ENCODE results near the gene C5. TPM values are rescaled to one million over a fixed set of nuclear protein-coding genes. Genes with fewer than 3 reads are reported as not detected.

Gene C5
- total RNA-seq, 1 experiment from 2014 or later, result 10.2 TPM

DNA sequence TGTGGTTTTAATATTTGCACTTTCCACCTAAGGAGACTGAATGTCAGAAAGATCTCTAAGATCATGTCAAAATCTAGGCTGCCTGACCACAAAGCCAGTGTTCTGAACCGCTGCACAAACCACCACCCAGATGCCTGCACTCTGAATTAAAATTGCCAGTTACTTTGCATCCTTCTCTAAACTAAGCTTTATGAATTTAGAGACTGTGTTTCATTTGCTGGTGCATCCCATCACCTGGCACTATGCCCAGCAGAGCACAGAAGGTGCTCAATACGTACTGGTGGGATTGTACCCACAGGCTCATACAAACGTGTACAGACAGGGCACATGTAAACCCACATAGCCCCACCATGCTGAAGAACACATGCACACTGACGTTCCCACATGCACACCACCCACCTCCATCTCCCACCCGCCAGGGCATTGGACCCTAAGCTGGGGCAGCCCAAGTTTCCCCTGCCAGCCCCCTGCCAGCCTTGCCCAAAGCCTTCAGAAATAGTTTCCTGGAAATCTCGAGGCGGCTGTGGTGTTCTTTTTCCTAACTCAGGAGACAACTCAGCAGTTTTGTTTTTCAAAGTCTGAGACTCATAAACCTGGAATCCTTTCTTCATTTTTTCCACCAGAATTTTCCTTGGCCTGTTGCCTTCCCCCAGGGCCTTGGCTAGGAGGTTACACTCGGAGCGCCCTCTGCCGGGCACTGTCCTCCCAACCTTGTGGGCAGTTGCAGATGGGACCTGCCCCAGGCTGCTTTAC, 113.9 kb downstream of the C5 start:
- H3K27me3 ChIP-seq (ENCODE audit: low read length), result no peaks in the 10 kb centered on the region
- H3K4me3 ChIP-seq (ENCODE audit: low read length), result peak overlapping the region; percentile 59
- H3K4me1 ChIP-seq (ENCODE audit: low read length), result peaks cover 72% of the 10 kb centered on the region
- H4K20me1 ChIP-seq (ENCODE audit: insufficient read depth, low read depth, low read length), result no peaks in the 10 kb centered on the region
- H3K79me2 ChIP-seq (ENCODE audit: low read length), result no peaks in the 10 kb centered on the region
- H3K9ac ChIP-seq (ENCODE audit: low read length), result peak overlapping the region; percentile 81
- H3K9me2 ChIP-seq (replicated peaks; ENCODE audit: insufficient read depth, low read length), result no peaks in the 10 kb centered on the region
- H2AFZ ChIP-seq (ENCODE audit: low read length), result no peak overlapping the region
- H3K4me2 ChIP-seq (ENCODE audit: low read depth, low read length, poor library complexity, severe bottlenecking), result peak overlapping the region; percentile 81
- H3K36me3 ChIP-seq (ENCODE audit: insufficient read depth, low read length), result no peaks in the 10 kb centered on the region
- peak overlapping the region; percentile 100 for H3K27ac ChIP-seq (ENCODE audit: low read length)
- peak; percentile 98 for DNase-seq
- no peaks in the 10 kb centered on the region for H3K9me3 ChIP-seq (ENCODE audit: low read length)

DNA sequence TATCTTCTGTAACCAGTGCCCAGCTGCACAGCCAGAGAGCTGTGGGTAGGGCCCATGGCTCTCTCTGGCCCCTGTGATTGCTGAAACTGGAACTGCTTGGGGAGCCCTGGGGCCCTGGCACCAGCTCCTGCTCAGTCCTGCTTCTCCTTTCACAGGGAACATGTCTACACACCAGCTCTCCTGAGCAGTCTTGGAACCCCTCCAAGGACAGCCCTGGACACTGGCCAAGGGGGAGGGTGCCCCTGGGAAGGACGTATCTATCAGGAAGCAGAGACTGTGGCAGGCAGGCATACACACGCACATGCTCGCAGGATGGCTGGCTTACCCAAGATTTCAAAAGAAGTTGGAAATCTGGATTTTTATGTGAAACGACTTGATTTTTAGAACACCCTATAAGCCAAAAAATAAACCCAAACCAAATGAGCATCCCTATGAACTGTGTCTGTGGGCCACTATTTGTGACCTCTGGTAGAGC, 114.7 kb downstream of the C5 start:
- H3K36me3 ChIP-seq (ENCODE audit: insufficient read depth, low read length), result no peaks in the 10 kb centered on the region
- H3K9me2 ChIP-seq (replicated peaks; ENCODE audit: insufficient read depth, low read length), result no peaks in the 10 kb centered on the region
- H3K4me2 ChIP-seq (ENCODE audit: low read depth, low read length, poor library complexity, severe bottlenecking), result peak overlapping the region; percentile 81
- no peaks in the 10 kb centered on the region for H3K27me3 ChIP-seq (ENCODE audit: low read length)
- peaks cover 76% of the 10 kb centered on the region for H3K4me1 ChIP-seq (ENCODE audit: low read length)
- H3K9me3 ChIP-seq (ENCODE audit: low read length), result no peaks in the 10 kb centered on the region
- no peaks in the 10 kb centered on the region for H4K20me1 ChIP-seq (ENCODE audit: insufficient read depth, low read depth, low read length)
- H3K4me3 ChIP-seq (ENCODE audit: low read length), result peak overlapping the region; percentile 59
- no peak overlapping the region for H2AFZ ChIP-seq (ENCODE audit: low read length)
- peak; percentile 86 for DNase-seq
- no peaks in the 10 kb centered on the region for H3K79me2 ChIP-seq (ENCODE audit: low read length)
- peak overlapping the region; percentile 81 for H3K9ac ChIP-seq (ENCODE audit: low read length)
- H3K27ac ChIP-seq (ENCODE audit: low read length), result peak overlapping the region; percentile 100

DNA sequence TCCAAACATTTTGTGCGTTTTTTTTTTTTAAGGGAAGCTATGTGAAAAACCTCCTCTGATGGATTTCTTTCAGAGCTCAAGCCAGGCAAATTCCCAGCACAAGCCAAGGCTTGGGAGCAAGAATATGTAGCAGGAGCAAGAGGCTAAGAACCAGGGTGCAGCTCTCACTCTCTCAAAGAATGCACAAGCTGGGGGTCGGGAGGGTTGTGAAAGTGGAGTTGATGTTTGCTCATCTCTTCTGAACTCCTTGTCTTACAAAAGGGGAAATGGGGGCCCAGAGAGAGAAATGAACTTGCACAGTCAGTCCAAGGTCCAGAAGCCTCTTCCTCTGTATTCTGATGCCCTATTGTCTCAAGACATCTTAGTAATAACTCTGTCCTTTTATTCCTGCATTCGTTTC, 115.8 kb downstream of the C5 start:
- Histone ChIP-seq H3K9ac (ENCODE audit: low read length) (peak overlapping the region; percentile 81), H3K9me3 (ENCODE audit: low read length) (no peaks in the 10 kb centered on the region), H3K4me2 (ENCODE audit: low read depth, low read length, poor library complexity, severe bottlenecking) (peak overlapping the region; percentile 81), H4K20me1 (ENCODE audit: insufficient read depth, low read depth, low read length) (no peaks in the 10 kb centered on the region), H3K27me3 (ENCODE audit: low read length) (no peaks in the 10 kb centered on the region), H3K79me2 (ENCODE audit: low read length) (no peaks in the 10 kb centered on the region), H3K4me1 (ENCODE audit: low read length) (peaks cover 87% of the 10 kb centered on the region), H3K4me3 (ENCODE audit: low read length) (peak overlapping the region; percentile 59), H3K9me2 (replicated peaks; ENCODE audit: insufficient read depth, low read length) (no peaks in the 10 kb centered on the region), H3K36me3 (ENCODE audit: insufficient read depth, low read length) (no peaks in the 10 kb centered on the region), H2AFZ (ENCODE audit: low read length) (no peak overlapping the region), H3K27ac (ENCODE audit: low read length) (peak overlapping the region; percentile 100)
- DNase-seq, result peak; percentile 80

DNA sequence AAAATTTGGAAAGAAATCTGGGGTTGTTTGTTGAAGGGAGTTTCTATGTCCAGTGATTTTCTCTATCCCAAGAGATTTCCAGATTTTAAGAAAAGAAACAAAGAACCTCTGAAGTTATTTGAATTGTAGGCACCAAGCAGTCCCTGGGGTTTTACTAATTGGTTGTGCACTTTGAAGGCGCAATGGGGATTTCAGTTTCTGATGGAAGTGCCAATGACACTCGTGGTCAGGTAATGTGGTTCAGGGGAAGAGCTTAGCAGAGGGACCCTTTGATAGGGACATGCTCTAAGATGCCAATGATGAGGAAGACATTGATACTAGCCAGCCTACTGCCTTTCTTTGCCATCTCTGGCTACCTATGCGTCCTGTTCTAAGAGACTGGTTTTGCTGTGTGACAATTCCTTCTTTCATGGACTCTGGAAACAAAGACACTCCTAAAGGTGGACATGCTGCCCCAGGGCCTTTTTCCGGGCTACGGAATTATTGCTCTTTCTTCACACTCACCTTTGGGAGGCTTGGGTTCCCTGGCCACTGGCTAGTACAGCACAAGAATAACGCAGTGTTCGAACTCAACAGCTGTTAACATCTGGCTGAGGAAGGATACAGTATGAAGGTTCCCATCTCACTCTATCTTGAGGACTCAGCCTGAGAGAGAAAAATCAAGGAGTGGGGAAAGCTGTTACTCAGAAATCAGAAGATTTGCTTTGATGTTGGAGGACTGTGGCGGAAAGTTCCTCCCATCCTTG, 116.6 kb downstream of the C5 start:
- H3K9ac ChIP-seq (ENCODE audit: low read length), result peak overlapping the region; percentile 81
- H3K36me3 ChIP-seq (ENCODE audit: insufficient read depth, low read length), result no peaks in the 10 kb centered on the region
- H3K79me2 ChIP-seq (ENCODE audit: low read length), result no peaks in the 10 kb centered on the region
- no peaks in the 10 kb centered on the region for H3K9me2 ChIP-seq (replicated peaks; ENCODE audit: insufficient read depth, low read length)
- DNase-seq, result peak; percentile 68
- H2AFZ ChIP-seq (ENCODE audit: low read length), result no peak overlapping the region; the same call in 1 of the 2 replicates
- H3K4me3 ChIP-seq (ENCODE audit: low read length), result peak overlapping the region; percentile 59
- no peaks in the 10 kb centered on the region for H3K9me3 ChIP-seq (ENCODE audit: low read length)
- H3K4me1 ChIP-seq (ENCODE audit: low read length), result peaks cover 89% of the 10 kb centered on the region
- peak overlapping the region; percentile 100 for H3K27ac ChIP-seq (ENCODE audit: low read length)
- no peaks in the 10 kb centered on the region for H3K27me3 ChIP-seq (ENCODE audit: low read length)
- H4K20me1 ChIP-seq (ENCODE audit: insufficient read depth, low read depth, low read length), result no peaks in the 10 kb centered on the region
- peak overlapping the region; percentile 81 for H3K4me2 ChIP-seq (ENCODE audit: low read depth, low read length, poor library complexity, severe bottlenecking)

DNA sequence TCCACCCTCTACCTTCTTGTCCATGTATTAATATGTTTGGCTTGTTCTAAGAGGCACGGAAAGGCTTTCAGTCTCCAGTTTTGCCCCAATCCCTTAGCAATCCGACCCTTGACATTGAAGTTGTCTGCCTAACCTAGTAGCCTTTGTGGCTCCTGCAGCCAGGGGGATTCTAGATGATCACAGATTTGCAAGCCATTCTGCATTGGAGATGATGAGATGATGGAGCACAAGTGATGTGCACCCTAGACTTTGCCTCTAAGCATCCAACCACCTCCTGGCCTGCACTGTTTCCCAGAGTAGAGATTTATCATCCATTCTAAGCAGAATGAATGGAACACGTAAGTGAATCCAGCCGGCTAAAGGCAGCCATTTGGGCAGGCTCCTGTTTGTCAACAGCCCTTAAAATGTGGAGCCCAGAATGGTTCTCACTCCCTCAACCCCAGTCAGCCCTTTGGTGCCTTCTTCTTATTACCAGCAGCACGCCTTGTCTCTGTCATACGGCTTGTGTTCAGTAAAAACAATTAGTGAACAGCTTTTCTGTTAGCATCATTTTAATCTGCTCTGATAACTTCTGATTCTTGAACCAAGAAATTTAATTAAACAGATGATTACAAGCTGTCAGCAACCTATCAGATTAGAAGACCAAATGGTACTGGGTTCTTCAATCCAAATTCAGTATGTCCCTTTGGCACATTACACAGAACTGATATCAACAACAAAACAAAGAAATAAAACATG, 117.8 kb downstream of the C5 start:
- Histone ChIP-seq H4K20me1 (ENCODE audit: insufficient read depth, low read depth, low read length) (no peaks in the 10 kb centered on the region), H3K27ac (ENCODE audit: low read length) (peak overlapping the region; percentile 100), H3K9me3 (ENCODE audit: low read length) (no peaks in the 10 kb centered on the region), H3K79me2 (ENCODE audit: low read length) (no peaks in the 10 kb centered on the region), H3K27me3 (ENCODE audit: low read length) (no peaks in the 10 kb centered on the region), H3K4me3 (ENCODE audit: low read length) (peak overlapping the region; percentile 38), H3K9ac (ENCODE audit: low read length) (peak overlapping the region; percentile 81), H3K36me3 (ENCODE audit: insufficient read depth, low read length) (no peaks in the 10 kb centered on the region), H3K4me2 (ENCODE audit: low read depth, low read length, poor library complexity, severe bottlenecking) (peak overlapping the region; percentile 81), H3K9me2 (replicated peaks; ENCODE audit: insufficient read depth, low read length) (no peaks in the 10 kb centered on the region), H3K4me1 (ENCODE audit: low read length) (peaks cover 92% of the 10 kb centered on the region), H2AFZ (ENCODE audit: low read length) (no peak overlapping the region)
- peak; percentile 69 for DNase-seq

DNA sequence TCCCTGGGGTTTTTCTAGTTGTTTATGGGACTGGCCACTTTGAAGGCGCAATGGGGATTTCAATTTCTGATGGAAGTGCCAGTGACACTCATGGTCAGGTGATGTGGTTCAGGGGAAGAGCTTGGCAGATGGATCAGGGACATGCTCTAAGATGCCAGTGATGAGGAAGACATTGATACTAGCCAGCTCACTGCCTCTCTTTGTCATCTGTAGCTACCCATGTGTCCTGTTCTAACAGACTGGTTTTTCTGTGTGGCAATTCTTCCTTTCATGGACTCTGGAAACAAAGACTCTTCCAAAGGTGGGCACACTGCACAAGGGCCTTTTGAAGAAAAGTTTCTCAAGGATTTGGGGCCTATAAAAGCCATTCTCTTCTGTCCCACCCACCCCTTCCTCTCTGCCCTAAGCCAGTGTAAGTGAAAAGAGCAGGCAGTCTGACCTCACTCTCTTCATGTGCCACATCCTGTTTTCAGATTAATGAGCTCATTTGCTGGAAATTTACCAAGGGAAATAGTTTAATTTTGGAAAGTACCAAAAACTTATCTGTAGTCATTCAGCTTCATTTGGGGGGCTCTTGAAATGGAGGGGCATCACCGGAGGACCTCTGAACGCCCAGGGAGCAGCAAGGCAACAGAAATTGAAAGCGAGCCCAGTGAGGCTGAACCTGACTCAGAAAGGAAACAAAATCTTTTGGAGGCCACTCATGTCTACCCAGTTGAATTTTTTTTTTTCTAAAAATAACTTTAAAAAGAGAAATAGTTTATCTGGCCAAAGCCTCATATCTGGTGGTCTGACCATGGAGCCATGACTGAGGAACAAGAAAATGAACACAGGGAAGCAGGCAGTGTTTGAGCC, 118.6 kb downstream of the C5 start:
- no peaks in the 10 kb centered on the region for H3K27me3 ChIP-seq (ENCODE audit: low read length)
- no peaks in the 10 kb centered on the region for H3K9me3 ChIP-seq (ENCODE audit: low read length)
- H3K4me3 ChIP-seq (ENCODE audit: low read length), result peak overlapping the region; percentile 38
- H4K20me1 ChIP-seq (ENCODE audit: insufficient read depth, low read depth, low read length), result no peaks in the 10 kb centered on the region
- no peaks in the 10 kb centered on the region for H3K36me3 ChIP-seq (ENCODE audit: insufficient read depth, low read length)
- H3K4me1 ChIP-seq (ENCODE audit: low read length), result peaks cover 92% of the 10 kb centered on the region
- peak; percentile 90 for DNase-seq
- no peaks in the 10 kb centered on the region for H3K79me2 ChIP-seq (ENCODE audit: low read length)
- peak overlapping the region; percentile 81 for H3K4me2 ChIP-seq (ENCODE audit: low read depth, low read length, poor library complexity, severe bottlenecking)
- H3K27ac ChIP-seq (ENCODE audit: low read length), result peak overlapping the region; percentile 100
- H3K9me2 ChIP-seq (replicated peaks; ENCODE audit: insufficient read depth, low read length), result no peaks in the 10 kb centered on the region
- H2AFZ ChIP-seq (ENCODE audit: low read length), result no peak overlapping the region
- H3K9ac ChIP-seq (ENCODE audit: low read length), result peak overlapping the region; percentile 81

DNA sequence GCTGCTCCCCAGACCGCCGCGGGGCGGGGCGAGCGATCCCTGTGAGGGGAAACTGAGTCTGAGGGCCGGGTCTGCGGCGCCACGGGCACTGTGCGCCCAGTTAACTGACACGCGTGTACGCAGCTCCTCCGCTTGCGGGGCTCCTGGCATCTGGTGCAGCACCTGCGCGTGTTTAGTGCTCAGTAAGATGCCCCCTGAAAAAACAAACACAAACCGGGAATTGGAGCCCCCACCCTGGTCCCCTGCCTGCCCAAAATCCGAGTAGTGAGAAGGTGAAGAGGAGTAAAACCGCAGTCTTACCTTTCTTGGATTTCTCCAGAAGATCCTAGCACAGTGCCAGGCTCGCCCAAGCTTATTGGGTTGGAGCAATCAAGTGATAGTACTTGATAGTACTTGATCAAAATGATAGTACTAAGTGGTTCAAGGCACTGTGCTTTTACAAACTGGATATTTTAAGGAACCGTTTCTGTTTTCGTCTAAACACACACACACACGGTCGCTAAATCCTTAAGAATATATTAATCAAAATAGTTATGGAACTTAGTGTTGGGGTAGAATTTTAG, 120.8 kb downstream of the C5 start:
- peak overlapping the region; percentile 92 for H3K9ac ChIP-seq (ENCODE audit: low read length)
- H3K4me2 ChIP-seq (ENCODE audit: low read depth, low read length, poor library complexity, severe bottlenecking), result peak overlapping the region; percentile 80

More for the DNA sequence above, 120.8 kb downstream of the C5 start:
- no peak for DNase-seq
- 0 out of 2 replicates have a peak, but pooled peaks cover 9% of the 10 kb centered on the region for H3K36me3 ChIP-seq (ENCODE audit: insufficient read depth, low read length)
- no peaks in the 10 kb centered on the region for H3K27me3 ChIP-seq (ENCODE audit: low read length)
- no peaks in the 10 kb centered on the region for H3K9me2 ChIP-seq (replicated peaks; ENCODE audit: insufficient read depth, low read length)
- H4K20me1 ChIP-seq (ENCODE audit: insufficient read depth, low read depth, low read length), result no peaks in the 10 kb centered on the region
- no peaks in the 10 kb centered on the region for H3K79me2 ChIP-seq (ENCODE audit: low read length)
- peak overlapping the region; percentile 95 for H3K27ac ChIP-seq (ENCODE audit: low read length)
- H2AFZ ChIP-seq (ENCODE audit: low read length), result no peak overlapping the region
- H3K9me3 ChIP-seq (ENCODE audit: low read length), result no peaks in the 10 kb centered on the region
- H3K4me1 ChIP-seq (ENCODE audit: low read length), result peaks cover 92% of the 10 kb centered on the region
- H3K4me3 ChIP-seq (ENCODE audit: low read length), result peak overlapping the region; percentile 73
